ENCODE results near the gene CCDC142.

DNA sequence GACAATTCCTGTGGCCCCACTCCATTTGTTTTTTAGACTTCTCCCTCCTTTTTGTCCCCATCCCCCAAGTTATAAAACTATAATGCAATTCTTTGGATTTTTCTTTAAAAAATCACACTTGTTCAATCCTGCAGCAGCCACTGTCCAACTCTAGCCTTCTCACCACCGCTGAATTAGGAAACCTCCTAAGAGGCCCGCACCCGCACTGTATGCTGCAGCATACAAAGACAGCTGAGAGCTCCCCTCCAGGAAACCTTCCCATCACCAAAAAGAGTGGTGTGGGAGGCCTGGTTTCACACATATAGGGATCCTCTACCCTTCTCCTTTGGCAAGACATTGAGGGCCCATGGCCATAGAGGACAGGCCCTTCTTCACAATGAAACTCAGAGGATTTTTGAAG is 21.8 kb upstream of the CCDC142 start:
- TF ChIP-seq, protein P1, sequence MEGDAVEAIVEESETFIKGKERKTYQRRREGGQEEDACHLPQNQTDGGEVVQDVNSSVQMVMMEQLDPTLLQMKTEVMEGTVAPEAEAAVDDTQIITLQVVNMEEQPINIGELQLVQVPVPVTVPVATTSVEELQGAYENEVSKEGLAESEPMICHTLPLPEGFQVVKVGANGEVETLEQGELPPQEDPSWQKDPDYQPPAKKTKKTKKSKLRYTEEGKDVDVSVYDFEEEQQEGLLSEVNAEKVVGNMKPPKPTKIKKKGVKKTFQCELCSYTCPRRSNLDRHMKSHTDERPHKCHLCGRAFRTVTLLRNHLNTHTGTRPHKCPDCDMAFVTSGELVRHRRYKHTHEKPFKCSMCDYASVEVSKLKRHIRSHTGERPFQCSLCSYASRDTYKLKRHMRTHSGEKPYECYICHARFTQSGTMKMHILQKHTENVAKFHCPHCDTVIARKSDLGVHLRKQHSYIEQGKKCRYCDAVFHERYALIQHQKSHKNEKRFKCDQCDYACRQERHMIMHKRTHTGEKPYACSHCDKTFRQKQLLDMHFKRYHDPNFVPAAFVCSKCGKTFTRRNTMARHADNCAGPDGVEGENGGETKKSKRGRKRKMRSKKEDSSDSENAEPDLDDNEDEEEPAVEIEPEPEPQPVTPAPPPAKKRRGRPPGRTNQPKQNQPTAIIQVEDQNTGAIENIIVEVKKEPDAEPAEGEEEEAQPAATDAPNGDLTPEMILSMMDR (conservative IDR thresholded peaks at IDR 0.05; ENCODE audit: low read depth, low read length) = no peak
- TF ChIP-seq EZH2 (IDR thresholded peaks at IDR 0.05; ENCODE audit: borderline replicate concordance, low read depth, low read length, poor library complexity, severe bottlenecking) = no peak
